ENCODE results near the gene NFKB2.

GRCh38 chr10:102411341-102412255, 16.1 kb downstream of the NFKB2 start:
- no peak for TF ChIP-seq CTCF (IDR thresholded peaks at IDR 0.05)
- TF ChIP-seq POLR2A (IDR thresholded peaks at IDR 0.05), result no peak
